Activated CD4-positive, CD25-positive, alpha-beta regulatory T cell (primary cell): Measurements from ENCODE around the gene NBPF3.
"Not testable (repeated sequence)": the region's sequence is repeated elsewhere in the genome, so short reads cannot be mapped to it uniquely, and the experiment has no call there.

ENCODE experiments used
- DNase-seq, 4 experiments: peaks; one replicate each; lab custom pipeline; 2025; lab: John Stamatoyannopoulos, UW

The NBPF3 gene

GRCh38 chr1:21438646-21439312 is 1.2 kb upstream of the NBPF3 start:
- not testable (repeated sequence) for DNase-seq

- no peak for DNase-seq
These were observed 604 bp upstream of the NBPF3 start for GRCh38 chr1:21439345-21439720.

- not testable (repeated sequence) for DNase-seq
These were observed 741 bp downstream of the NBPF3 start for GRCh38 chr1:21440630-21441125.

- not testable (repeated sequence) for DNase-seq
These were observed 6.7 kb downstream of the NBPF3 start for GRCh38 chr1:21446647-21447046.

GRCh38 chr1:21447311-21447710 is 7.4 kb downstream of the NBPF3 start:
- DNase-seq, result no peak

- no peak for DNase-seq
These were observed 10.0 kb downstream of the NBPF3 start for GRCh38 chr1:21449906-21450305.

- DNase-seq, result no peak
These were observed 11.3 kb downstream of the NBPF3 start for GRCh38 chr1:21451212-21451611.

GRCh38 chr1:21451981-21452411 is 12.1 kb downstream of the NBPF3 start:
- DNase-seq, result no peak

- not testable (repeated sequence) for DNase-seq
These were observed 14.2 kb downstream of the NBPF3 start for GRCh38 chr1:21453964-21454614.

- not testable (repeated sequence) for DNase-seq
These were observed 15.0 kb downstream of the NBPF3 start for GRCh38 chr1:21454904-21455303.

GRCh38 chr1:21457654-21458053 is 17.7 kb downstream of the NBPF3 start:
- no peak for DNase-seq

- DNase-seq, result not testable (repeated sequence)
These were observed 25.2 kb downstream of the NBPF3 start for GRCh38 chr1:21465127-21465526.

GRCh38 chr1:21467946-21468345 is 28.0 kb downstream of the NBPF3 start:
- DNase-seq, result not testable (repeated sequence)

- DNase-seq, result no peak
These were observed 28.7 kb downstream of the NBPF3 start for GRCh38 chr1:21468599-21468998.

- no peak for DNase-seq
These were observed 29.6 kb downstream of the NBPF3 start for GRCh38 chr1:21469581-21469980.

- DNase-seq, result no peak
These were observed 32.9 kb downstream of the NBPF3 start for GRCh38 chr1:21472861-21473260.

GRCh38 chr1:21478356-21478755 is 38.4 kb downstream of the NBPF3 start:
- no peak for DNase-seq

GRCh38 chr1:21483881-21484280 is 43.9 kb downstream of the NBPF3 start:
- DNase-seq, result not testable (repeated sequence)

- DNase-seq, result no peak
These were observed 49.2 kb downstream of the NBPF3 start for GRCh38 chr1:21489146-21489545.

- no peak for DNase-seq
These were observed 51.0 kb downstream of the NBPF3 start for GRCh38 chr1:21490774-21491487.

- DNase-seq, result no peak
These were observed 51.8 kb downstream of the NBPF3 start for GRCh38 chr1:21491488-21492355.

- no peak for DNase-seq
These were observed 52.4 kb downstream of the NBPF3 start for GRCh38 chr1:21492356-21492625.
